ENCODE data around the gene TSPY1.
"Not testable (repeated sequence)": the region's sequence is repeated elsewhere in the genome, so short reads cannot be mapped to it uniquely, and the experiment has no call there.

The TSPY1 gene

DNA sequence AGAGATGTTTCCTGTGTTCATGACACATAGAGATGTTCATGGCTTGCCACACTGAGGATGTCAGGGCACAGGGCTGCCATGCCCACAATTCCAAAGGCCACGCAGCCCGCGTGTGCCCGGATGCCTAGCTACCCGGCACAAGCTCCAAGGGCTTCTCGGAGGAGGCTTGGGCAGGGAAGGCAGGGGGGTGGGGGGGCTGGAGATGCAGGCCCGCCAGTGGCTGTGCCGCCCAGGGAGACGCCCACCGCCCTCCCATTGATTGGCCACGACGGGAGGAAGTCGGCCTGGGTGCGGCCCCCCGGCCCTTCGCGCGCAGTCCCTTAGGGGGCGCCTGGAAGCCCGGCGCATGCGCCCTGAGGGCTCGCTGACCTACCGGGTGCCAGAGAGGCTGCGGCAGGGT, at the start of gene TSPY1:
TSS of gene TSPY1 (plus strand) at position 301 of the 400 bp plus-strand sequence. CDS start at position 347, 46 bp downstream.
- not testable (repeated sequence) for DNase-seq

DNA sequence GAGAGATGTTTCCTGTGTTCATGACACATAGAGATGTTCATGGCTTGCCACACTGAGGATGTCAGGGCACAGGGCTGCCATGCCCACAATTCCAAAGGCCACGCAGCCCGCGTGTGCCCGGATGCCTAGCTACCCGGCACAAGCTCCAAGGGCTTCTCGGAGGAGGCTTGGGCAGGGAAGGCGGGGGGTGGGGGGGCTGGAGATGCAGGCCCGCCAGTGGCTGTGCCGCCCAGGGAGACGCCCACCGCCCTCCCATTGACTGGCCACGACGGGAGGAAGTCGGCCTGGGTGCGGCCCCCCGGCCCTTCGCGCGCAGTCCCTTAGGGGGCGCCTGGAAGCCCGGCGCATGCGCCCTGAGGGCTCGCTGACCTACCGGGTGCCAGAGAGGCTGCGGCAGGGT, 20.2 kb downstream of the TSPY1 start, which contains the start of gene TSPY9:
TSS of gene TSPY9 (plus strand) at position 301 of the 400 bp plus-strand sequence. CDS start at position 347, 46 bp downstream.
- not testable (repeated sequence) for DNase-seq

DNA sequence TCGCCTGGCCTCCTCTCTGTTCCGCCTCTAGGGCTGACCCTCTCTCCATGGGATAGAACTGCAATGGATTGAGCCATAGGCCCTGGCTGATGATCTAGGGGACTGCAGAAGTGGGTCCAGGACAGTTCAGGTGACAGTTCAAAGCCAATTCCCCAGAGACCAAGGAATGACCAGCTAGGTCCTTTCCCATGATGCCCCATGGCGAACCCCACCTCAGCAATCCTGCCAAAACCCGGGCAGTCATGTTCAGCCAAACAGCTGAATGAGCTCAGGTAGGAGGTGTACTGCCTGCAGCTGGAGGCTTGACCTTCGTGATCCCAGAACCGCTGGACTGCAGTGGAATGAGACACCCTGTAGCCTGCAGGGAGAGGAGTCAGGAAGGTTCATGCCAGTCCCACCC, 37.6 kb downstream of the TSPY1 start:
- not testable (repeated sequence) for DNase-seq

DNA sequence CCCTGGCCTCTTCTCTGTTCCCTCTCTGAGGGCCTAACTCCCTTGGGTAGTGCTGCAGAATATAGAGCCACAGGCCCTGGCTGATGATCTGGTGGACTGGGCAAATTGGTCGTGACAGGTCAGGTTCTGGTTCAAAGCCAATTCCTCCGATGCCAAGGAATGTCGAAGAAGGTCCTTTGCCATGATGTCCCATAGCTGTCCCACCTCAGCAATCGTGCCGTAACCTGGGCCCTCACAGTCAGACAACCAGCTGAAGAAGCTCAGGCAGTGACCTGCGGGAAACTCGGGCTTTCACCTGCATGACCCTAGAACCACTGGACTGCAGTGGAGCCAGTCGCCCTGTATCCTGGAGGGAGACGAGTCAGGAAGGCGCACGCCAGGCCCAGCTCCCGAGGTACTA, 49.5 kb downstream of the TSPY1 start:
- not testable (repeated sequence) for DNase-seq
